ENCODE results near the gene UGT1A4. TPM values are rescaled to one million over a fixed set of nuclear protein-coding genes. Genes with fewer than 3 reads are reported as not detected.

The UGT1A4 gene
- total RNA-seq, 1 experiment from 2014 or later: 0.12 TPM

GRCh38 chr2:233791151-233791882, 72.8 kb downstream of the UGT1A4 start:
- intact Hi-C loops (cut with micrococcal nuclease): no loop called here
- Histone ChIP-seq H3K27ac (ENCODE audit: low read depth, low read length) (no peak overlapping the region), H3K27me3 (ENCODE audit: insufficient read depth, low read length) (no peaks in the 10 kb centered on the region), H3K79me2 (ENCODE audit: insufficient read depth, low read length) (no peaks in the 10 kb centered on the region), H3K9me3 (ENCODE audit: control insufficient read depth in 1 of 2, insufficient read depth in 1 of 2, low read depth in 1 of 2, low read length in 2 of 2) (no peaks in the 10 kb centered on the region), H3K4me1 (ENCODE audit: control insufficient read depth in 1 of 2, insufficient read depth in 2 of 2, low read length in 2 of 2) (no peaks in the 10 kb centered on the region), H3K9me2 (ENCODE audit: insufficient read depth) (no peaks in the 10 kb centered on the region), H4K20me1 (ENCODE audit: insufficient read depth) (no peaks in the 10 kb centered on the region), H3K9ac (ENCODE audit: low read length) (no peak overlapping the region), H2AFZ (ENCODE audit: low read depth, low read length, poor library complexity, severe bottlenecking) (no peak overlapping the region), H3K36me3 (ENCODE audit: control insufficient read depth in 1 of 2, insufficient read depth in 2 of 2, low read length in 2 of 2) (no peaks in the 10 kb centered on the region), H3K4me2 (ENCODE audit: low read length) (no peak overlapping the region), H3K4me3 (replicated peaks in 1 of 2; ENCODE audit: low read depth in 1 of 2, low read length in 2 of 2) (no peak overlapping the region)
- BruUV-seq (replicated peaks): no TSS peak
- ChIA-PET CTCF (no interaction called here), POLR2A (no interaction called here), RAD21 (ENCODE audit: low non-redundant PET in 1 of 2, low total read pairs in 2 of 2, uncharacterized antibody in 2 of 2, unreplicated experiment in 2 of 2) (no interaction called here)
- no peak for TF ChIP-seq CEBPB (IDR thresholded peaks at IDR 0.05; ENCODE audit: low read depth)
- no peak for TF ChIP-seq CBX3 (IDR thresholded peaks at IDR 0.05; ENCODE audit: low read depth)
- TF ChIP-seq CTCF (IDR thresholded peaks at IDR 0.05 in 2 of 3, conservative IDR thresholded peaks at IDR 0.05 in 1 of 3; ENCODE audit: borderline replicate concordance in 1 of 3, insufficient read depth in 1 of 3, low read depth in 2 of 3, low read length in 2 of 3): no peak
- TF ChIP-seq ZNF274 (IDR thresholded peaks at IDR 0.05; ENCODE audit: low read depth, low read length): no peak
- TF ChIP-seq EGR1 (IDR thresholded peaks at IDR 0.05; ENCODE audit: low read depth): no peak
- TF ChIP-seq EZH2phosphoT487 (IDR thresholded peaks at IDR 0.05; ENCODE audit: borderline replicate concordance): no peak
- no peak for TF ChIP-seq ATF3 (IDR thresholded peaks at IDR 0.05)
- TF ChIP-seq ZFX (IDR thresholded peaks at IDR 0.05): no peak
- no peak for TF ChIP-seq EZH2 (IDR thresholded peaks at IDR 0.05)
- no peak for TF ChIP-seq YY1 (IDR thresholded peaks at IDR 0.05; ENCODE audit: extremely low read depth, insufficient replicate concordance, low read depth, low read length)
- TF ChIP-seq MAX (IDR thresholded peaks at IDR 0.05): no peak
- TF ChIP-seq SP1 (IDR thresholded peaks at IDR 0.05; ENCODE audit: low read depth): no peak
- TF ChIP-seq TCF7L2 (IDR thresholded peaks at IDR 0.05; ENCODE audit: borderline replicate concordance, extremely low read depth, insufficient read depth, insufficient read length): no peak
- no peak for TF ChIP-seq ELF1 (IDR thresholded peaks at IDR 0.05; ENCODE audit: borderline replicate concordance, low read depth)
- no peak for TF ChIP-seq JUND (IDR thresholded peaks at IDR 0.05)
- TF ChIP-seq ZBTB33 (IDR thresholded peaks at IDR 0.05; ENCODE audit: extremely low read depth, insufficient replicate concordance, low read length): no peak
- TF ChIP-seq SRF (IDR thresholded peaks at IDR 0.05; ENCODE audit: low read depth): no peak
- TF ChIP-seq REST (IDR thresholded peaks at IDR 0.05; ENCODE audit: low read depth): no peak
- ATAC-seq (no peak), DNase-seq (ENCODE audit: low read depth, low spot score) (no peak)

All from HCT116 (cell line).